Measurements from ENCODE around the gene TCF3.
"Not testable (repeated sequence)": the region's sequence is repeated elsewhere in the genome, so short reads cannot be mapped to it uniquely, and the experiment has no call there.

TCF3 gene

DNA sequence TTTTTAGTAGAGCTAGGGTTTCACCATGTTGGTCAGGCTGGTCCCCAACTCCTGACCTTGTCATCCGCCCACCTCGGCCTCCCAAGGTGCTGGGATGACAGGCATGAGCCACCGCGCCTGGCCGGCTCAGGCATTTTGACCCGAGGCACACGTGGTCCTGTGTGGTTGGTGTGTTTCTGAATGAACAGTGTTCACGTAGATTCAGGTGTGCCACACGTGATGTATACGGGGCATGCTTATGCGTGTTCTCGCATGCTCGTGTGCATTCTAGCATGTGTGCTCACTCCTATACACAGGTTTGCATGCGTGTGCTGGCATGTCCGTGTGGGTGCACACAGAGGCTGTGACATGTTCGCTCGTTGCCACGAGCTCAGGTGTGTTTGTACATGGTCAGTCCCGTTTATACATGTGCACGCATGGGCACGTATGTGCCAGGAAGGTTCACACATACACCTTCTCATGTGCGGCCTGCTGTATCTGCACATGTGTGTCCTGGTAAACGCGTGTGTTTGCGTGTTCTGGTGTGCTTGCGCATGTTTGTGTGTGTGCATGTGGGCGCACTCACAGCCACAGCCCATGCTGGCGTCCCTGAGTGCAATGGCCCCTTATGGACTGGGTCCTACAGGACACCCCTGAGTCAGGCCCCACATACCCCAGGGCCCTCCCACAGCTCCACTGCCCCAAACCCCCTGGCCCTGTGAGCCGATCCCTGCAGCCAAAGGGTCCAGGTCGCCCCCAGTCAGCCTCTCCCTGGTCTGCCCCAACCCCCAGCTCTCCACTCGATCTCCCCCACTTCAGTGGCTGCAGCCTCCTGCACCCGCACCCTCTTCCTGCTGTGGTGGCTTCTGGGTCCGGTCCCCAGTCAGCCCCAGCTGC is 20.6 kb upstream of the TCF3 start:
- no peak for DNase-seq (ENCODE audit: low spot score)

DNA sequence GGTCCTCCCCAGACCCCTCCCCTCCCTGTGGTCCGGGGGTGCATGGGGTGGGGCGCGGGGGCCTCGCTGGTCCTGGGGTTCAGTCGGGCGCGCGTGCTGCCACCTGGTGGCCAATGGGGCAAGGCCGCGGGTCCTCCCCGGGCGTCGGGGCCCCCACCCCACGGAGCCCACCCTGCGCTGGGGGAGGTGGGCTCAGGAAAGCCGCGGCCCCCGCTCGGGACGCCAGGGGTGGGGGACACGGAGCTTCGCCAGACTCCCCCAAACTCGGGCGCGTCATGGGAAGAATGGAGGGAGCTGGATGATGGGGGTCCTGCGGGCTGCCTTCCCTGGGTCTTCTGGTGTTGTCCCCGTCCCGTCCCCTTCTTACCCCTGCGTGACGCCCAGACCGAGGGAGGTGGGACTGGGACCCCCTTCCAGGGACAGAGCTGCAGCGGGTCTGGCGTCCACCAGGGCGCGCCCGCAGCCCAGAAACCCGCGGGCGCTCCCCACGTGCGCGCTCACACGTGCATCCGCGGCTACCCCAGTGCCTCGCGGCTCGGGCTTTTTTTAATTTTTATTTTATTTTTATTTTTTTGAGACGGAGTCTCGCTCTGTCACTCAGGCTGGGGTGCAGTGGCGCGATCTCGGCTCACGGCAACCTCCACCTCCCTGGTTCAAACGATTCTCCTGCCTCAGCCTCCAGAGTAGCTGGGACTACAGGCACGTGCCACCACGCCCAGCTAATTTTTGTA is 19.8 kb upstream of the TCF3 start:
- DNase-seq (ENCODE audit: low spot score), result no peak

DNA sequence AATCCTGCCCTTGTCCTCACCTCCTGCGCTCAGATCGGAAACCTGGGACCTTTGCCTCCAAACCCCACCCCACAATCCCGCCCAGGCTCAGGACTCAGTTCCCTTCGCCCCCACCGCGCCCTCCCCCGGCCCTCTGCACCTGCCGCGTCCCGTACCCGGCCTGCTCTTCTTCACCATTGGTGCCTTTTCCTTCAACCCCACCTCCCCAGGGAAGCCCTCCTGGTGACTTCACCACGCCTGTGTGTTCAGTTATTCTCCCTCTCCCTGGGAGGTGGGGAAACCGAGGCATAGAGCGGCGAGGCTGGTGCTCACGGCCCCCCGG is 19.3 kb upstream of the TCF3 start:
- no peak for DNase-seq (ENCODE audit: low spot score)

DNA sequence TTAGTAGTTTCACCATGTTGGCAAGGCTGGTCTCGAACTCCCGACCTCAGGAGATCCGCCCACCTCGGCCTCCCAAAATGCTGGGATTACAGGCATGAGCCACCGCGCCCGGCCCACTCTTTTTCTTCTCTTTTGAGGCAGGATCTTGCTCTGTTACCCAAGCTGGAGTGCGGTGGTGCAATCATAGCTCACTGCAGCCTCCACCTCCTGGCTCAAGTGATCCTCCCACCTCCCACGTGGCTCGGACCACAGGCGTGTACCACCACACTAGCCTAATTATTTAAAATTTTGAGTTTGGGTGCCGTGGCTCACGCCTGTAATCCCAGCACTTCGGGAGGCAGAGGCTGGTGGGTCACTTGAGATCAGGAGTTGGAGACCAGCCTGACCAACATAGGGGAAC is 18.3 kb upstream of the TCF3 start:
- DNase-seq (ENCODE audit: low spot score), result not testable (repeated sequence)

- no peak for DNase-seq (ENCODE audit: low spot score)
Observed at GRCh38 chr19:1668486-1669270, 16.3 kb upstream of the TCF3 start.

DNA sequence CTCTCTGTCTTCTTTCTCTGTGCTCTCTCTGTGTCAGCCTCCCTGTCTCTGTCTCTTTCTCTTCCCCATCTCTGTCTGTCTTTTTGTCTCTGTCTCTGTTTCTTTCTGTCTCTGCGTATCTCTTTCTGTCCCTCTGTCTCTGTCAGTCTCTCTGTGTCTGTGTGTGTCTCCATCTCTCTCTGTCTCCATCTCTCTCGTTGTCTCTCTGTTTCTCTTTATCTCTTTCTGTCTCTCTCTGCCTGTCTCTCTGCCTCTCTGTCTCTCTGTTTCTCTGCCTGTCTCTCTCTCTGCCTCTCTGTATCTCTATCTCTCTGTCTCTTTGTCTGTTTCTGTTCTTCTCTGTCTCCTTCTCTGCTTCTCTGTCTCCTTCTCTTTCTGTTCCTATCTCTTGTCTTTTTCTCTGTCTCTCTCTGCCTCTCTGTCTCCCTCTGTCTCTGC is 15.7 kb upstream of the TCF3 start:
- DNase-seq (ENCODE audit: low spot score), result no peak

DNA sequence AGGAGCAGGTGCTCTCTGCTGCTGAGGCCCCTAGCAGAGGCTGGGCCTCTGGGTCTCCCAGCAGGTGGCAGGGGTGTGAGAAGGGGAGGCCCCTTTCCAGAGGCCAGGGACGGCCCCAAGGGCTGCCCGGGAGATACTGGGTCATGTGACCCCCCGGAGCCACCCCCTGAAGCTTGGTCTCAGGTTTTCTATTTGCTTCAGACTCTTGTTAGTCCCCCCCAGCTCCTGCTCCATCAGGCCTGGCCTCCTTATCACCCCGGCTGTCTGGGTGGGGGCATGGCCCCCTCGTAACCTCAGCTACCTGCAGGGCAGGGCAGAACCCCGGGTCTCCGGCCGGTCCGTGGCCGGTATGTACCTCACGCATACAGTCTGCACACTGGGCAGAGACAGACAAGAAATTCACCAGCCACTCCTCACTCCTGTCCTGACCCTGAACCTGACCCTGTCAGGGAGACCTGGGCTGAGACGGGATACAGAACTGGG is 13.2 kb upstream of the TCF3 start:
- DNase-seq (ENCODE audit: low spot score), result no peak

GRCh38 chr19:1663852-1664251 is 11.4 kb upstream of the TCF3 start:
- no peak for DNase-seq (ENCODE audit: low spot score)

GRCh38 chr19:1663227-1663626 is 10.8 kb upstream of the TCF3 start:
- DNase-seq (ENCODE audit: low spot score), result not testable (repeated sequence)

DNA sequence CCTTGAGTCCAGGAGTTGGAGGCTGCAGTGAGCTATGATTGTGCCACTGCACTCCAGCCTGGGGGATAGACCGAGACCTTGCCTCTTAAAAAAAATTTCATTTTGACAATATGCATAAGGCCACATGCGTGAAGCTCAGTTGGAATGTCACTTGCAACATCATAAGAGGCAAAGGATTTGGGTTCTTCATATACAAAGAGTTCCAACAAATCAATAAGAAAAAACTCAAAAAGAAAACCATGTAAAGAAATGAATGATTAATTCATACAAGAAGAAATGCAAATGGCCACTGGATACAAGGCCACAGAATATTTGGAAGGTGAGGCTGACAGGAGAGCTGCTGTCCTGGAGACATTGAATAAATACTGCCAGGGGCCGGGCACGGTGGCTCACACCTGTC is 9.6 kb upstream of the TCF3 start:
- DNase-seq (ENCODE audit: low spot score), result no peak

DNA sequence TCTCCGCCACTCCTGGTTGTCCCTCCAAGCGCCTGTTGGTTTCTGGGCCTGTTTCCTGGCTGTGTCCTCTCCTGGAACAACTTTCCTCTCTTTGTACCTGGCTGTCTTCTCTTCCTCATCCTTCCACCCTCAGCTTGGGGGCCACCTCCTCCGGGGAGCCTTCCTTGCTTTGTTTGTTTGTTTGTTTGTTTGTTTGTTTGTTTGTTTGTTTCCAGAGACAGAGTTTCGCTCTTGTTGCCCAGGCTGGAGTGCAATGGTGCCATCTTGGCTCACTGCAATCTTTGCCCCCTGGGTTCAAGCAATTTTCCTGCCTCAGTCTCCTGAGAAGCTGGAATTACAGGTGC is 6.6 kb upstream of the TCF3 start:
- no peak for DNase-seq (ENCODE audit: low spot score)

GRCh38 chr19:1658150-1659083 is 6.0 kb upstream of the TCF3 start:
- DNase-seq (ENCODE audit: low spot score), result no peak

GRCh38 chr19:1657746-1658145 is 5.3 kb upstream of the TCF3 start:
- DNase-seq (ENCODE audit: low spot score), result no peak

- DNase-seq (ENCODE audit: low spot score), result no peak
Observed at GRCh38 chr19:1656988-1657536, 4.6 kb upstream of the TCF3 start.

DNA sequence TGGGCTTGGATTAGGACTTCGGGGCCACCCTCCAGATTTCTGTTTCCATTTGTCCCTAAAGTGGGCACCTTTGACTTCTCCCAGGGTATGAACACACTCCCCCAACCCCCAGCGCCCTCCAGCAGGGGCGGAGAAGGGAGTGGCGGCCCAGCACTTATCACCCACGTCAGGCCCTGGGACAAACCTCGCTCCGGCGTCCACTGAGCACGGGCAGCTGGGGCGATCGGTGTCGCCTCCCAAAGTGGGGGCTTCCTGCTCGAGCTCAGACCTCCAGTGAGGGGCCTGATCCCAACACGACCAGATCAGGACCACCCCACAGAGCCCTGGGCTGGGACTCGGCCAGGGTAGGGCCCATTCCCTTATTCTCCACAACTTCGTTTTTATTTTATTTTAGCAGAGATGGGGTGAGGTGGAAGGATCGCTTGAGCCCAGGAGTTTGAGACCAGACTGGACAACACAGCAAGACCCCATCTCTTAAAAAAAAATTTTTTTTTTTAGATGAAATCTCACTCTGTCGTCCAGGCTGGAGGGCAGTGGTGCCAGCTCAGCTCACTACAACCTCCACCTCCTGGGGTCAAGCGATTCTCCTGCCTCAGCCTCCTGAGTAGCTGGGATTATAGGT is 3.7 kb upstream of the TCF3 start:
- no peak for DNase-seq (ENCODE audit: low spot score)

GRCh38 chr19:1655131-1655981 is 2.9 kb upstream of the TCF3 start:
- no peak for DNase-seq (ENCODE audit: low spot score)

DNA sequence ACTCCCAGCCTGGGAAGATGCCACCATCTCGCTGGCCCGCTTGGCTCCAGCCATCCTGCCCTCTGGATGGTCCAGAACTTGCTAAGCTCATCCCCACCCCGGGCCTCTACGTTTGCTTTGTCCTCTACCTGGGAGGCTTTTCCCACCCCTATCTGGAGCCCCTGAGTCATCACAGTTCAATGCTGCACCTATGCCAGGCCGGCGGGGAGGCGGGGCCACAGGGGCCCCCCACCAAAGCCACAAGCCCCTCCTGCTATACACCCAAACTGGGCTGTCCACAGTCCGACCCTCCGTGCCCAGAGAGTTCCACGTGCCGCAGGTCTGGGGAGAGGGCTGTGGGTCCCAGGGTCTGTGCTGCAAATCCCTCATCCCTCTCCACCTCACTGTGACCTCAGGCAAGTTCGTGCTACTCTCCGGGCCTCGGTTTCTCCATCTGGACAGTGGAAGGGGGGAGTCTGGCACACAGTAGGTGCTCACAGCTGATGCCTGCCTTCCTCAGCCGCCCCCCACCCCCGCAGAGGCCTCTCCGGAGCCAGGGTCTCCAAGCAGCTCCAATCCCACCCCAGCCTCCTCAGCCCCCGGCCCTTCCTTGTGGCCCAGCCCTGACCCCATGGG is 1.9 kb upstream of the TCF3 start:
- no peak for DNase-seq (ENCODE audit: low spot score)

- DNase-seq (ENCODE audit: low spot score), result no peak
Observed at GRCh38 chr19:1653300-1653628, 849 bp upstream of the TCF3 start.

- DNase-seq (ENCODE audit: low spot score), result no peak
Observed at GRCh38 chr19:1651568-1652291, 685 bp downstream of the TCF3 start.
